GM12891 (cell line): ENCODE measurements around the gene COL5A1.

Experiments
- PAX5 ChIP-seq: IDR thresholded peaks from 2 replicates; pipeline ENCODE4 v1.6.1; 2011; ENCODE audit warnings: low read length, moderate library complexity, mild to moderate bottlenecking; ENCODE audit not compliant: insufficient read depth, severe bottlenecking
- POLR2A ChIP-seq: IDR thresholded peaks from 2 replicates; pipeline ENCODE4 v1.6.1; 2011; ENCODE audit warnings: low read depth, low read length, control low read depth
- POLR2AphosphoS5 ChIP-seq: IDR thresholded peaks from 2 replicates; pipeline ENCODE4 v1.6.1; 2011; ENCODE audit warnings: low read depth, low read length, control low read depth
- POU2F2 ChIP-seq: IDR thresholded peaks from 2 replicates; pipeline ENCODE4 v1.6.1; 2011; ENCODE audit warnings: low read depth, mild to moderate bottlenecking, control low read depth, low read length, moderate library complexity
- SPI1 ChIP-seq: IDR thresholded peaks from 2 replicates; pipeline ENCODE4 v1.6.1; 2011; ENCODE audit warnings: low read depth, low read length, control low read depth
- TAF1 ChIP-seq: IDR thresholded peaks from 2 replicates; pipeline ENCODE4 v1.6.1; 2011; ENCODE audit warnings: low read depth, low read length, control low read depth

GRCh38 chr9:134796882-134797281 is 155.3 kb downstream of the COL5A1 start:
- TF ChIP-seq POLR2A (no peak), POLR2AphosphoS5 (no peak), TAF1 (no peak), POU2F2 (no peak), SPI1 (no peak), PAX5 (no peak)
